GM13976 (cell line): Measurements from ENCODE around the gene PRKAG2.

Experiments
- DNase-seq: peaks from one replicate; pipeline ENCODE4 v3.0.0; 2012; ENCODE audit warnings: low spot score
- in situ Hi-C: fragments of 300-500 bp; cut with MboI; formaldehyde crosslinking; loops from one replicate; pipeline ENCODE4 v1.12.0; 2022; ENCODE audit warnings: low sequenced_read_pairs, mixed read lengths, inconsistent platforms; ENCODE audit not compliant: unreplicated experiment
- TF ChIP-seq, protein P1 (sequence below): IDR thresholded peaks from 2 replicates; pipeline ENCODE4 v1.5.1; 2012; ENCODE audit warnings: borderline replicate concordance, mild to moderate bottlenecking; ENCODE audit not compliant: insufficient read depth; ENCODE audit errors: extremely low read depth, missing control alignments, control extremely low read depth

Gene PRKAG2

DNA sequence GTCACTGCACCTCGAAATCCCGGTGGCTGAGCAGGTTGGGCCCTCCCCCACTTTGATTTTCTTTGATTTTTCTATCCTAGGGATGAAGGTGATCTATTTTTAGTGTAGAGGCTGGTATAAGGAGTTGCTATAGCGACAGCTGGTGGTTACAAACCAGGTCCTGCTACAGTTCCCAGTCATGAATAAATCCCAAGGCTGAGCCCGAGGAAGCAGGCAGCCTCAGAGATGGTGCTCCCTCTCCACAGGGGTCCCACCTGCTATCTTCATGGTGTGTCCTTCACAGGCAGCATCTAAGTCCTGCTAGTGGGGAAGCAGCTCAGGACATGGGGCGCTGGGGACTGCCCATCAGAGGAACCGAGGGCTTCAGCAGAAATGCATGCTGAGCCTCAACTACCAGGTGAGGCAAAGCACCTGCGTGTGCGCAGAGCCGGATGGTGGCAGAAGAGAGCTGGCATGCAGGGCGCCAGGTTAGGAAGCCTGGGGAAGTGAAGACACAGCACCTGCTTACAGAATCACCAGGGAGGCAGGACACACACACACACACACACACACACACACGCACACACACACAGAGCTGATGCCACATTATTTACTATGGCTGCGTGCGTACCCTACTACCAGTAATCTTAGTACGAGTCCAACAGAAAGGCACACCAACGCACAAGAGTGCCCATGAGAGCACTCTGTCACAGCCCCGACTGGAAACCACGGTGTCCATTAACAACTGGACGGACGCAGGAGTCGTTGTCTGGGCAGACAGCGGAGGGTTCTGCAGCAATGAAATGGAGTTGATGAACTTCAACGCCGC, 150.9 kb downstream of the PRKAG2 start:
- no peak for DNase-seq
- in situ Hi-C loops = no loop called here
- TF ChIP-seq, protein P1, sequence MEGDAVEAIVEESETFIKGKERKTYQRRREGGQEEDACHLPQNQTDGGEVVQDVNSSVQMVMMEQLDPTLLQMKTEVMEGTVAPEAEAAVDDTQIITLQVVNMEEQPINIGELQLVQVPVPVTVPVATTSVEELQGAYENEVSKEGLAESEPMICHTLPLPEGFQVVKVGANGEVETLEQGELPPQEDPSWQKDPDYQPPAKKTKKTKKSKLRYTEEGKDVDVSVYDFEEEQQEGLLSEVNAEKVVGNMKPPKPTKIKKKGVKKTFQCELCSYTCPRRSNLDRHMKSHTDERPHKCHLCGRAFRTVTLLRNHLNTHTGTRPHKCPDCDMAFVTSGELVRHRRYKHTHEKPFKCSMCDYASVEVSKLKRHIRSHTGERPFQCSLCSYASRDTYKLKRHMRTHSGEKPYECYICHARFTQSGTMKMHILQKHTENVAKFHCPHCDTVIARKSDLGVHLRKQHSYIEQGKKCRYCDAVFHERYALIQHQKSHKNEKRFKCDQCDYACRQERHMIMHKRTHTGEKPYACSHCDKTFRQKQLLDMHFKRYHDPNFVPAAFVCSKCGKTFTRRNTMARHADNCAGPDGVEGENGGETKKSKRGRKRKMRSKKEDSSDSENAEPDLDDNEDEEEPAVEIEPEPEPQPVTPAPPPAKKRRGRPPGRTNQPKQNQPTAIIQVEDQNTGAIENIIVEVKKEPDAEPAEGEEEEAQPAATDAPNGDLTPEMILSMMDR = no peak

DNA sequence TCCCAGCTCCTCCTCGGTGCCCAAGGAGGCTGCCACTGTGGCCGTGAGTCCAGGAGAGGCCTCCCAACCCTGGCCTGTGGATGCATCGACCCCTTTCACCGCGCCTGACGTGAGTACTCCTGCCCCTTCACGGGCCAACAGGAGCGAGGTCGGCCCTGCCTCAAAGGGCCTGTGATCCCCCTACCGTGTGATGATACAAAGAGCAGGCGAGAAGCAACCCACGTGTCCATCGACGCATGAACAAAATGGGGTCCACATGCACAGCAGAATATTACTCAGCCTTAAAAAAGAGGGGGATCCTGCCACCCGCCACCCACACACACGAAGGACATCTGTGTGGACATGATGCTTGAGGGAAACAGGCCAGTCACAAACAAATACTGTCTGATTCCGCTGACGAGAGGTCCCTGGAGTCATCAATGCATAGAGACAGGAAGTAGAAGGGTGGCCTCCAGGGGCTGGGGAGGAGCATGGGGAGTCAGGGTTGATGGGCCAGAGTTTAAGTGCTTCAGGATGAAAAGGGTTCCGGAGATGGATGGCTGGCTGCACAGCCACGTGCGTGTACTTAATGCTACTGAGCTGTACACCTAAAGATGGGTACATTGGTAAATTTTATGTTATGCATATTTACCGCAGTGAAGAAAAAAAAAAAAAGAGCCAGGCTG, 151.9 kb downstream of the PRKAG2 start:
- no peak for DNase-seq
- in situ Hi-C loops = no loop called here
- TF ChIP-seq, protein P1 = no peak

DNA sequence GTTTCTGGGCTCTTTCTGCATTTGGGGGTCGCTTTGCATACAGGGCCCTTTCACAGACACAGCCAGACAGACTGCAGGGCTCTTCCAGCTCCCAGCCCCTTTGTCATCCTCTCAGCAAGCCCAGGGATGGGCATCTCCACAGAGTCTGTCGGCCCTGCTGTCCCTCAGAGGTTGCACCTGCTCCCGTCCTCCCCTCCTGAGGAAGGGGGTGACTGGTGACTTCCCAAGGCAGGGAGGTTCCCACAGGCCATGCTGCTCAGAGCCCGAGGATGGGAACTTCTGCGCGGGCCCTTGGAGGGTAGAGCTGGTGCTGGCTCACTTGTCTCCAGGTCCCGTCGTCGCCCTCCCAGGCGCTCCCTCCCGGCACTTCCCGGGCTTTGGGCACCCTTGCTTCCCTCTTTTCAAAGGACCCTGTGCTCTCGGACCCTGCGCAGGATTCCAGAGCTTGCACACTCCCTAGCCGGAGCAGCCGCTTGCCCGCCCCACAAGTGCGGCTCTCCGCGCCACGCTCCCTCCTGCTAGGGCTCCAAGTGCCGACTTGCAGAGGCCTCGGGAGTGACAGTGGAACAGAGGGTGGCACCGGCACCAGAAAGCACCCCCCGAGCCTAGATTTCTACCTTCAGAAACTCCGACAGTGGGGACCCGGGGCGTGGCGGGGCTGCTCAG, 152.5 kb downstream of the PRKAG2 start:
- TF ChIP-seq, protein P1 = no peak
- in situ Hi-C loops = no loop called here
- DNase-seq = no peak

DNA sequence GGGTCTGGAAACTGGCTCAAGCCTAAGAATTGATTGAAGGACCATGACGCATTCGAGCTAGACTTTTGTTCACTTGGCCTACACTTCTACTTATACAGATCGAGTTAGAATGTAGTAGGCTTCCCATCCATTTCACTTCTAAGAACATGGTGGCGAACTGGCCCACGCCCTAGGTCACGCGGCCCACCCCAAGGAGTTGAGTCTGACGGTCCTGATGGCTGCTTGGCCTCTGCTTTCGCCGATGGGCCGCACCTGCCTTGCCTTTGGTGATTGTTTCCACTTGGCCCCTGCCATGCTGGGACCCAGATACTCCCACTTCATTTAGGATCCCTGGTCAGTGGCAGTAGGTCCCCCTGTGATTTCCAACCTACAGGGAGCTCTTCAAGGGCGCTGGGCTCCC, 153.6 kb downstream of the PRKAG2 start:
- in situ Hi-C loops = no loop called here
- TF ChIP-seq, protein P1 = no peak
- no peak for DNase-seq

DNA sequence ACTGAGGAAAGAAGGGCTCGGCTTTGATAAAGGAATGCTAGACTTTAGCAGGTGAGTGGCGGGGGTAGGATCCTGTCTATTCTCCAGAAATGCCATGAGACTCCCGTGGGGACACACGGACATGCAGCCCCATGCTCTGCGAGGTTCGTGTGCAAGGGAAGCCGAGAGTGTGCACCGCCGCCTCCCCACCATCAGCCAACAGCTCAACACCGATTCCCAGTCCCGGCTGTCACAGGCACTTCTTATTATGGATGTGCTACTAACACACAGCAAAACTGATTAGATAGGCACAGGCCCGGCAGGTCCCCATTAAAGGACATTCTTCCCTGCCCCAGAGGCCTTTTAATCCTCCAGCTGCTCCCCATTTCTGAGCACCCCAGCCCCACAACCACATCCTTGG, 154.4 kb downstream of the PRKAG2 start:
- TF ChIP-seq, protein P1 = no peak
- no peak for DNase-seq
- in situ Hi-C loops = no loop called here

DNA sequence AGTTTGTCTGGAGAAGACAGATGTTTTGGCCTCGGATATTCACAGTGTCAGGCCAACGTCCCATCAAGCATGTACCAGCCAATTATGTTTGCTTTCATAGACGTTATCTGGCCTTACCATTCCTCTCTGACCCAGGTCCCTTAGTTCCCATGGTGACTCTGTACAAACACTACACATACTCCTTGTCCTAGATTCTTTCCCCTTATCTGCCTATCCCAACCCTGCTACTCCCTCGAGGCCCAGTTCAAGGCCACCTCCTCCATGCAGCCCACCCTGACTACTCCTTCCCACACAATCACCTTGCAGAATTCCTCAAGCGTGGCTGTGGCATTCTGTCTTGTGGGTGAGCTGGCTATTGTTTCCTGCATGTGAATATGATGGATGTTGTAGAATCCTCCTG, 155.2 kb downstream of the PRKAG2 start:
- in situ Hi-C loops = no loop called here

More for the DNA sequence above, 155.2 kb downstream of the PRKAG2 start:
- DNase-seq = no peak
- TF ChIP-seq, protein P1 = no peak
